ENCODE measurements around the gene INAFM2.

Gene INAFM2

DNA sequence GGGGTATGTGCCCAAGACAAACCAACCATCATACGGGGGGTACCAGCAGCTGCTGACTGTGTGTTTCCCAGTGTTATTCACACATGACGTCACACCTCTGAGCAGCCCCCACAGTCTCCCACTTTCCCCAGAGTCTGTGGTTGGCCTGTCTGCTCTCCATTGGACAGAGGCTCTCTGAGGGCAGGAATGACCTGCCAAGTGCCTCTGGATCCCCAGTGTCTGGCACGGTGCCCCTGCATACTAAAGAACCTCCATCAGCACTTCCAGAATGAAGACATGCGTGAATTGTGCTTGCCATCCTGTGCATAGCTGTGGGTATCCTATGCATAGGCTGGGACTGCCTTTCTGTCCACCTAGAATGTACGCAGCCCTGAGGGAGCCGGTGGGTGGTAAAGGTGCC lies 20.7 kb downstream of the INAFM2 start:
- no peak for DNase-seq

DNA sequence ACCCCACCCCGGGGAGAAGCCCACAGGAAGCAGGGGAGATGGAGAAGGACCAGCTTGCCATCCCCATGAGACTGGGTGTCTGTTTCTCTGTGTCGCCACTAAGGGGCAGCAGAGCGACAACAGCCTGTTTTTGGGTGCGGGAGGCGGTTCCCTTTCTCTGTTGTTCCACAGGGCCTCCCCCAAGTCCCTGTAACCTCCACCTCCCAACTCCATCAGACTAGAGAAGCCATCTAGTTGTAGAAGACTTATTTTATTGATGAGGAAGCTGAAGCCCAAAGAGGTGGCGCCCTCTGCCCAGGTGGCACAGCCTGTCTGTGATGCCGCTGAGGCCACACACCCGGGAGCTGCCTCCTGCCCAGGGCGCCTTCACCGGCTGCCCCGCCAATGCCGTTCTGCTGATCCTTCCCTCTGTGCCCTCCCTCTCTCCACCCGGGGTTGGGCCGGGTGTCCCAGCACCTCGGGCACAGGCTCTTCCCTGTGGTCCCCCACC lies 21.2 kb downstream of the INAFM2 start:
- DNase-seq: no peak

DNA sequence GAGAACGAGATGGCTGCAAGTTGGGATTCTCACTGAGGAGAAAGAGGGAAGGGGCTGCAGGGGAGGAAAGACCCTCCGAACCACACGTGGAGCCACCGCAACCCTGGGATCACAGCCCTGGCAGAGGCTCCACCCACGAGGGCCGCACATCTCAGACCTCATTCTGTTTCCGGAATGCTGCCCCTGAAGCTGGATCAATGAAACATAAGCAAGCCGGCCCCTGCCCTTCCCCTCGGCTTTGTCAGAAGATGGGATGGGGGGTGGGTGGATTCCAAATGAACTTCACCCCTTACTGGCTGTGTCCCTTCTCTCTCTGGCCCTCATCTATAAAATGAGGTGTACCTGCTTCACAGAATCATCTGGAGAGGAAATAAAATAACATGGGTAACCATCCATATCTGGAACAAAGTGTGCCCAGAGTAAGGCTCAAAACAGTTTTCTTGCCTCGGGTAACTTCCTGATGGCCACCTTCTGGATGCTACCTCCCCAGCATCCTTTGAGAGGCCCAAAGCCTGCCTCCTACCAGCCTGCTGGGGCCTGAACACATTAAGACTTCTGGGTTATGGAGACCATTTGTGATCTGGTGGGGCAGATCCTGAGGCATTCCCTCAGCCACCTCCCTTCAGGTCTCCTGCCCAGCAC lies 21.9 kb downstream of the INAFM2 start:
- no peak for DNase-seq

DNA sequence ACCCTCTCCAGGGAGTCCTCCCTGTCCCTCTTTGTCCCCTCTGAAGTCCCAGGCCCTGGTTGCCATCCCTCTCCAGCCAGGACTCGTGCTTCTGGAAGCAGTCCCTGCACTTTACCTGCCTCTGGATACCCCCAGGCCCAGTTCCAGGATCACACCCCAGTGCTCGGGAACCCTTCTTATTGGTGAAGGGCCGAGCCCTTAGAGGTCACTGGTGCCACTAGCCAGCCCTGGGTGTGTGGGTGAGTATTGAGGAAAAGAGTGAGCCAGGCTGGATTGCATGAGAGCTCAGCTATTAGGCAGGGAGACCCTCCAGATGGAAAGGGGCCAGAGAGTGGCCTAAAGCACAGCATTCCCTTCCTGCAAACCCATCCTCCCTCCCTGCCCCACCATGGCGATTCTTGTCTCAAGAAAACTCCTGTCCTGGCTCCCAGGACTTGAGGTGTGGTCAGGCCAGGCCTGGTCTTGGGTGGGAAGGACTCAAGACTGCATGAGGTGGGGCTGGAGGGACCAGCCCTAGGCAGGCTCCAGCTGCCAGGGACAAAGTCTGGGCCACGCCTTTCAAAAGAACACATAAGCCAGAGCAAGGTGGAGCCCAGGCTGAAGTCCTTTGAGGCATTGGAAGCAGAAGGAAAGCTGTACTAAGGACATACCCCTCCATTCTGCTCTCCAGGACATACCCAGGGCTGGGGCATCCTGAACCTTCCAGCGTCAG lies 22.5 kb downstream of the INAFM2 start:
- no peak for DNase-seq

DNA sequence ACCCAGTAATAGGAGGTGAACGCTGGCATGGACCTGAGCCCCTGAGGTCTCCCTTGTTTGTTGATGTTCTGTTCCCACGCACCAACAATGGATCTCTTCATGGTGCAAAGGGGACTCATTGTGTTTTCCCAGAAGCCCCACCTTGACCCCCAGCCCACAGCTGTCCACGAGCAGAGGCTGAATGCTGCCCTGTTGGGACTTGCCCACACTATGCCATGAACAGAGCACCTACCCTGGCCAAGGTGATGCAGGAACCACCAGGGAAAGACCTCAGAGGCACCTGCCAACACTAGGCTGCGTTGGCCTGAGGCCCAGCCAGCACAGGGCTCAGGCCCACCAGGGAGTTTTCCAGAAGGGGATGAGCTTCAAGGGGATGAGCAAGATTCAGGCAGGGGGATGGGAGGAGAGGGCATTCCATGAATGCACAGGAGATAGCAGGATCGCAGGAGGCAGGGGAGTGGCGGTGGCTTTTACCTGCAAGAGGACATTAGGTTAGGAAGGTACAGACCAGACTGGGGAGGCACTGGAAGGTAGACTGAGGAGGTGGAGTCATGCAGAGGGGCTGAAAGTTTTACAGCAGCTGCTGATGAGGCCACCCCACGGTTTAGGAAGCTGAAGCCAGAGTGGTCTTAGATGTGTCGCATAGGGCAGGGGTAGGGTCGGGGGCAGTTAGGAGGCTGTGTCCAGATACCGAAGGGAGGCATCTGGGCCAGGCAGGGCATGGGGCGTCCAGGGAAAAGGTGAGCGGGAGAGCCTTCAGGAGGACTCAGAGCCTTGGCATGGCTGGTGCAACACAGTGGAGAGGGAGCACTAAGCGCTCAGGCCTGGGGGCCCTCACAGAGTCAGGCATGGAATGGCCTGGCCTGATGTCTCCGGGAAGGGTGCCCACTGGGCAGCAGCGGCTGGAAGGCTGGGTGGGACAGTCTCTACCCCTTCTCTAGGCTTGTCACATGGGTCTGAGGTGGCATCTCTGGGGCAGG lies 23.4 kb downstream of the INAFM2 start:
- no peak for DNase-seq

DNA sequence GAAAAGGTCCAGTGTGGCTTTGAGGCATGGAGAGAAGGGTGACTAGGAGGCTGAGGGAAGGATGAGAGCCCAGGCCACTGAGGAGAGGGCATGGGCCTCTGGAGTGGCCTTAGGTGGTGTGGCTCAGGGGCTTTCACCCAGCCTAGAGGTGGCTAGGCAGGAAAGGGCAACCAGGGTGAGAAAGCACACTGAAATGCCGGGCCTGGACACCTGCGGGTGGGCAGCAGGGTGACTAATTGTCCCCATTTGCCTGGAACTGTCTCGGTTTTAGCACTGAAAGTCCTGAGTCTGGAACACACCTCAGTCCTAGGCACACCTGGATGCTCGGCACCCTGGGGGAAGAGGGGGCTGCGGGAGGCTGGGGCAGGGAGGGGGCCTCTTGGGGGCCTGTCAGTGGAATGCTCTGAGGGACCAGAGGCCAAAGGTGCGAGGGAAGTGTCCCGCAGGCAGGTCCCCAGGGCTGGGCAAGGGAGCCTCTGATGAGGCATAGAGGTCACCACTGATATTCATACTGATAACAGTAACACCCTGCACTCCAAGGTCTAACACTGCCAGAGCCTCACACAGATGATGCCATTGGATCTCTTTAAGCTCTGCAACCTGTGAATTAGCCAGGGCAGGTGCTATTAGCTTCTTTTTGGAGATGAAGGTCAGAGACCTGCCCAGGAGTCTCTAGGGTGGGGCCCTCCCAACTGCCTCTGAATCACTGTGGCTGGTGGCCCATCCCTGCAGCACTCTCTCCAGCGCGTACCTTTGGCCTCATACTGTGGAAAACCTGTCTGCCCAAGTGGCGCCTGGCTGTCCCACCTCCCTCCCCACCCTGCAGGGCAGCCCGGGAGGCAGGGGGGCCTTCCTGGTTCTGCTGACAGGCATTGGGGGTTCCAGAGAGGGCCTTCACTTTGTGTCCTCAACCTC lies 24.3 kb downstream of the INAFM2 start:
- no peak for DNase-seq

DNA sequence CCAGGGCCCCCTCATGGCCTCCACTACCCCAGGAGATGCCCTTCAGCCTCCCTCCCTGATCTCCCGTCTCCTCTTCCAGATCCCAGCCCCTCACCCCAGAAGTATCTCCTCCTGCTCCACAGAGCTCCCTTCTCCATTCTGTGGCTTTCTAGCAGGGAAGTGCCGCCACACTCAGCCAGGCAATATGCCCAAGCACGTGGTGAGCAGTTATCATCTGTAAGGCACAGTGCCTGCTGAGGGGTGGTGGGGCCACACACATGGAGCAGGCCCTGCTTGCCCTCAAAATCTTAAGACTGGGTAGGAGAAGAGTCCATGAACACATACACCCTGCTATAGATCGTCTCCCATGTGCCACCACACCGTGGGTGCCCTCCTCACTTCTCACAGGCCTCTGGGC lies 25.0 kb downstream of the INAFM2 start:
- DNase-seq: no peak

DNA sequence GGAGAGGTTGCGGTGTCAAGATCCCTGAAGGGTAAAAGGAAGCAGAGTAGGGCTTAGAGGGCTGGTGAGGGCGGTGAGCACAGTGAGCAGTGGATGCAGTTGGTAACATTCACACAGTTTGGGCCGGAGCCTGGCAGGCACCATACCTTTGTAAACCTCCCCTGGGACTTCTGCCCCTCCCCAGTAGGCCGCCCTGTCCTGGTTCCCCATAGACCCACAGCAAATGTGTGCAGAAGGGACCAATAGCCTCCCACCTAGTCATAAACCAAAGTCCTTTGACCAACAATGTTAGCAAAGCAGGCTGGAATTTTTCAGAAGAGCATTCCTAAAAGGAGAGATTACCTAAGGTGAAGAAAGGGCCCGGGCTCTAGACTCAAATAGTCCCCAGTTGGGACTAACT lies 25.7 kb downstream of the INAFM2 start:
- no peak for DNase-seq

DNA sequence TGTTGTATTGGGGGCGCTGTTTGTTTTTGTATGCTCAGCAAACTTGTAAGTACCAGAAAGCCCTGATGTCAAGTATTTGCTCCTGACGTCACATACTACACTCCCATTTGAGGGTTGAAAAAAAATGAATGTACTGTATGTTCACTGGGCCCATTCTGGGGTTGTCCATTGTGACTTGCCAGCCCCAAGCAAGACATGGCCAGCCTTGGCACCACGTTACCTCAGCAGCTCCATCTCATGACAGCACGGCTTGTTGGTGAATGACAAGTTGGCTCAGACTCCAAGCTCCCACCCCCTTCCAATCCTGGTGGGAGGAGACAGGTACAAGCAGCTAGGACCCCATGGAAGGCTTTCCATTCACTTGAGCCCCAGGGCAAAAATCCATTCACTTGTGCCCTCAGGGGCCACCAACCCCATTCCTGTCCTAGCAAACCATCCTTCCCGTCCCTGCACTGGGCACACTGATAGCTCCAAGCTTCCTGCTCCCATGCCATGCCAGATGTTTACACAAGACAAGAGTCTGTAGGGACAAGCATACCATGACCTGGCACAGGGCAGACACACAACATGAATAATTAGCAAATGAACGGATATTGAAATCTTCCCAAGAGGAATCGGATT lies 28.9 kb downstream of the INAFM2 start:
- DNase-seq: no peak

DNA sequence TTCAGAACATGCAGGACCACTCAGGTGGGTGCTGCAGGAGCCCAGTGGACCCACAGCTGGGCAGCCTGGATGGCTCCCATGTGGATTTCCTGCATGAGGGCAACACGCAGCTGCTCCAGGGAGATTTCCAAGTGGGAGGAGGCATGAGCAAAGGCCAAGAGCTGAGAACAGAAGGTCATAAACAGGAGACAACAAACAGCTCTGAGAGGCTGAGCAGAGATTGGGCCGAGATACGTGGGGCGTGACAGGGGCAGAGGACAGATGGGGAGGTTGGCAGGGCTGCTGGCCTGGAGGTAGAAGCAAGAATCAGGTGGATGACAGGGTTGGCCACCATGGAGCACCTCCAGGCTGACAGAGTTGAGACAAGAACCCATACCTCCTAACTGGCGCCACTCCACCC lies 30.2 kb downstream of the INAFM2 start:
- no peak for DNase-seq

DNA sequence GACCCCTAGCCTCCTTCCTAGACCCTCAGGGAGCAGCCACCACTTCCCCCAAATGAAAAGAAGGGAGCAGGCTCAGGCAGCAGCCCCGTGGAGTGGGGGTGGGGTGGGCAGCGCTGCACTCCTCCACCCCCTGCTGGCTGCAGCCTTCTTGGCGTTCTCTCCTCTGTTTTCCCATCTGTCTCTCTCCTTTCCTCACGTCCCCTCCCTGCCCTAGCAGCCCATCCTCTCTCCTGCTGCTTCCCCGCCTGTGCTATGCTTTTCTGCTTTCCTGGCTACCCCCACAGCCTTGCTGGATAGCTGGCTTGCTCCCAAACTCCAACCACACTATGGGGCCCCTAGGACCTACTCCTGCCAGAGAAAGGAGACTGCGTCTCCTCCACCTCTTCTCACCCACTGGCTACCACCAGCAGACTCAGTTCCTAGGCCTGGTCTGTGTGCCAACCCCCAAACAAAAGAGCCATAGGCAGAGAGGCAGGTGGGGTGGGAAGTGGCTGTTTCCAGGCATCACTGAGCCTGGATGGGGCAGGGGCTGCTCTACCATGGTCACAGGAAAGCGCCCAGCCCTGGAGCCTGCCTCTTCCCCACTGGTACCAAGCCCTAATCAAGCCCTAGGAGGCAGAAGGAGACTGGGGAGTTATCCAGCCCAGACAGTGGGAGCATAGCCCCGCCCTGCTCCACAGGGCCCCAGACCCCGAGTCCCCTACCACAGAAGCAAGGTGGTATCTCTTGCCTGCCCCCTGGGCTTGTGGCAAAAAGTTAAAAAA lies 31.1 kb downstream of the INAFM2 start:
- no peak for DNase-seq

DNA sequence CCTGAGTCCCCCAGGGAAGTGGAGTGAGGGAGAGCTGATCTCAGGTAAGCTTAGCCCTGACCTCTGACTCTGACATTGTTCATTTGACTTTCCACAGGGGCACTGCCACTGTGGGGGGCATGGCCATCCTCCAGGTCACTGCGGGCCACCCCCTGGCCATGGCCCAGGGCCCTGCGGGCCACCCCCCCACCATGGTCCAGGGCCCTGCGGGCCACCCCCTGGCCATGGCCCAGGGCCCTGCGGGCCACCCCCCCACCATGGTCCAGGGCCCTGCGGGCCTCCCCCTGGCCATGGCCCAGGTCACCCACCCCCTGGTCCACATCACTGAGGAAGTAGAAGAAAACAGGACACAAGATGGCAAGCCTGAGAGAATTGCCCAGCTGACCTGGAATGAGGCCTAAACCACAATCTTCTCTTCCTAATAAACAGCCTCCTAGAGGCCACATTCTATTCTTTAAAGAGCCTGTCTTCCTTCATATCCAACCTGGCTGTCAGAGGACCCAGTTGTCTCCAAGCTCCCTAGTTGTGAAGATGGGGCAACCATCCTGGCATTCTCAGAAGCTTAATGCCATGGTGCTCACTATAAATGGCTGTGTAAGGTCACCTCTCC lies 32.6 kb downstream of the INAFM2 start:
- DNase-seq: no peak

DNA sequence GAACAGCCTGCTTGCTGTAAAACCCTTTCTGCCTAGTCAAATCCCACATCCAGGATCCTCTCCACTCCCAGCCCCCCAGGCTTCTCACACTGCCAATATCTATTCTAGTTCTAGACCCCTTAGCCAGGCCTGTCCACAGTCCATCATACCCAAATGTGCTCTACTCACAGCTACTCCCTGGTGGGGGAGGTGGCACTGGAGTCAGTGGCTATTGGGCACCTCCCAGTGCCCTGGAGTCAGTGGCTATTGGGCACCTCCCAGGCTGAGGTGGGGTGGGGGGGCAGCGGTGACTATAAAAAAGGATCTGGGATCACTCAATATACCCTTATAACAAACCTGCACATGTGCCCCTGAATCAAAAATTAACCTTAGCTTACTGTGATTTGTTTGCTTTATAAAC lies 33.8 kb downstream of the INAFM2 start:
- DNase-seq: no peak

DNA sequence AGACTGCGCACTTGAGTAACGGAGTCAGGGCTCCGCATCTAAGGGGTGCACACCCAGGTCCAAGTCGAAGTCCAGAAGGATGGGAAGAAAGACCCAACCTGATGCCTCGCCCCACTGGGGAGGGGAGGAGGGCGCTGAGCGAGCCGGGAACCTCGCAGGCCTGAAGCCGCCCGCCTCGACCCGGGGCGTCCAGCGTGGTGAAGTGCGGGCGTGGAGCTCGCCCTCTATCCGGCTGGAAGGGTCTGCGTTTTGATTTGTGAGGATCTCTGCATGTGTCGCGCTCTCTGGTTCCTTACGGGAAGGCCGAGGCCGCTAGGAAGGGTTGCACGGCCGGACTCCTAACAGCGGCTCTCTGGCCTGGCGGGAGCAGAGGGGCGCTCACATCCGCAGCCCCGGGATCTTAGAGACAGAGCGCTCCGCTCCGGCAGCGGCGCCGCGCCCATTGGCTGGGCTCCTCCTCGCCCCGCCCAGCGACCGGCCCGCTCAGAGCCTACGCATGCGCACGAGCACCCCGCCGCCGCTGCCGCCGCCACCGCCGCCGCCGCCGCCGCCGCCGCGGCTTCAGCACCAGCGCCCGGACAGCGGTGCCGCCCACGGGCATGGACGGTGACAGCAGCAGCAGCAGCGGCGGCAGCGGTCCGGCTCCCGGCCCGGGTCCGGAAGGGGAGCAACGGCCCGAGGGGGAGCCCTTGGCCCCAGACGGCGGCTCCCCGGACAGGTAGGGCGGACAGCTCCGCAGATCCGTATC lies 34.4 kb downstream of the INAFM2 start, which contains the start of gene DISP2:
TSS of gene DISP2 (plus strand) at position 497 of the 748 bp plus-strand sequence. CDS start at position 600, 103 bp downstream.
- peak; percentile 88 for DNase-seq

DNA sequence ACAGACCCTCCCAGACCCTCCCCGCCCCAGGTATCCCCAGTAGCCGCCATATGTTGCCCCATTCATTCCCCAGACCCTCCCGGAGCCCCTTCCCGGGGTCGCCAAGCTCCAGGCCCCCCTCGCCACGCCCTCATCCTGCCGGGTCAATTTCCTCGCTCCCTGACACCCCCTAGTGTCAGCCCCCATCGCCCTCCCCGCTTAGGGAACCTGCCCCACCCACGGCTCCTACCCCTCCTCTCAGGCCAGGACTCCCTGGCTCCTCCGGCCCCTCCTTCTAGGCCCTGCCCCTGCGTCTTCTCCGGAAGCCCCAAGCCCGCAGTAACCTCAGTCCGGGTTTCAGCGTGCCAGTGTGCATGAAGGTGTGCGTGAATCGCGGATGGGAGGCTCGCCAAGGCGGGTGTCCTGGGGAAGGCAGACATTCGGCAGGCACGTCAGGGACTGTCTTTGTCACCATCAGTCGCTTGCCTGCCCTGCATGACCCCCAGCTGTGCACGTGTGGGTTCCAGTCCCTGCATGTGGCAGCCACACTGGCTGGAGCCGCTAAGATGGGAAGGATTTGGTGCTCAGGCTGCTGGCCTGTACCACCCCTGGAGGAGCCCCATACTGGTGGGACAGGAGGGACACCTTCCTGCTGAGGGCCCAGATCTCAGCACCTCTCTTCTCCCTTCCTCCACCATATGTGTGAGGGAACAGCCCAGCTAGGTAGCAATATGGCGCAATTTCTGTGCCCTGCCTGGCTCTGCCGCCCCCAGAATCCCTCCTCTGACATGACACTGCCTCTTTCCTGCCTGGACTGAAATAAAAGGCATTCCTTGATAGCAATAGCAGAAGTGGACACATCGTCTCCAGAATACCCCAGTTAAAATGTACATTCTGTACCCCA lies 35.2 kb downstream of the INAFM2 start:
- no peak for DNase-seq

DNA sequence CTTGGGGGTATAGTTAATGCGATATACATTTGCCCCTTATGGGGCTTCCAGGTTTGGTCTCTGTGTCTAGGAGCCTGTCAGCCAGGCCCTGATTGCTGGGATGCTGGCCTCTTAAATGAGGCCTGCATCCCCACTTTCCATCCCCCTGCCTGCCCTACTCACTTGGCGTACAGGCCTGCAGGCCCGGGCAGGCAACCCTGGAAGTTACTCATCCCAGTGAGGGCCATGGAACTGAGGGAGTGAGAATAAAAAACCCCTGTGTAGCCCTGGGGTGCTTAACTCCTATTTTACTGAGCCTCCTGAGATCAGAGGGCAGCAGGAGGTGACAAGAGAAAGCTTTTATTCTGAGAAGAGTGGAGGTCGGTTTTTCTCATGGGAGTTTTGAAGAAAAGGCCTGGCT lies 36.5 kb downstream of the INAFM2 start:
- no peak for DNase-seq

DNA sequence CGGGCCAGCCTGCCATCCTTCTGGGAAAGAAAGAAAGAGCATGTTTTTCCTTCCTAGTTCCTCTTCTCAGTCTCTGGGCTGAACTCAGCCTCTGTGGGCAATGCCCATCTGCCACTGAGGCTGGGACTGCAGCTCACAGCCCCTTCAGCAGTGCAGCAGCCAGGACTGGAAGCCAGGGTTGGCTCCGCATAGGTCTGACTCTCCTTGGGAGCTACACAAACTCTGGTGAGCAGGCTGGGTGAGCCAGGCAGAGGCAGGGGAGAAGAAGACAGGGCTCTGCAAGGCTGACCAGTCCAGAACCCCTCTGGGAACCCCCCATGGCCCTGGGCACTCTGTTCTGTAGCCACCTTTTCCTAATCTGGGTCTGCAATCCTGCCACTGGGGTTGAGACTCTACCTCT lies 38.1 kb downstream of the INAFM2 start:
- DNase-seq: no peak

DNA sequence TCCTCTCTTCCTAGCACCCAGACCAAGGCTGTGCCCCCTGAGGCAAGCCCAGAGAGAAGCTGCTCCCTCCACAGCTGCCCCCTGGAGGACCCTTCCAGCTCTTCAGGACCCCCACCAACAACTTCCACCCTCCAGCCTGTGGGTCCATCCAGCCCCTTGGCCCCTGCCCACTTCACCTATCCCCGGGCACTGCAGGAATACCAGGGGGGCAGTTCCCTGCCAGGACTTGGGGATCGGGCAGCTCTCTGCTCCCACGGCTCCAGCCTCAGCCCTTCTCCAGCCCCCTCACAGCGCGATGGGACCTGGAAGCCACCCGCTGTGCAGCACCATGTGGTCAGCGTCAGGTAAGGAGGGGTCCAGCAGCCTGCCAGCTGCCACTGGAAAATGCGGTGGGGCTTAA lies 40.1 kb downstream of the INAFM2 start:
- DNase-seq: no peak
